Fibroblast of lung (primary cell): ENCODE data around the gene NTMT1. TPM values are rescaled to one million over a fixed set of nuclear protein-coding genes. Genes with fewer than 3 reads are reported as not detected.

Experiments used
- DNase-seq, 2 donors: peaks; one replicate each; pipeline versions ENCODE4 v3.0.0 to v3.0.0-alpha.2; 2010; ENCODE audit warnings: low read depth in 2 of 2
- H2AFZ ChIP-seq: 2 replicates; pipeline ENCODE4 v1.5.1; 2012; ENCODE audit warnings: low read length, control low read depth, inconsistent platforms
- H3K27ac ChIP-seq: 2 replicates; pipeline ENCODE4 v1.5.1; 2011; ENCODE audit warnings: low read length, control low read depth; ENCODE audit not compliant: insufficient read depth
- H3K27me3 ChIP-seq: 2 replicates; pipeline ENCODE4 v1.5.1; 2011; ENCODE audit warnings: mild to moderate bottlenecking, low read length; ENCODE audit not compliant: control insufficient read depth, insufficient read depth
- H3K36me3 ChIP-seq: 2 replicates; pipeline ENCODE4 v1.5.1; 2011; ENCODE audit warnings: low read length; ENCODE audit not compliant: control insufficient read depth, insufficient read depth
- H3K4me1 ChIP-seq: 2 replicates; pipeline ENCODE4 v1.5.1; 2011; ENCODE audit warnings: low read length; ENCODE audit not compliant: control insufficient read depth, insufficient read depth; ENCODE audit errors: extremely low read depth
- H3K4me2 ChIP-seq: 2 replicates; pipeline ENCODE4 v1.5.1; 2011; ENCODE audit warnings: low read length, control low read depth; ENCODE audit not compliant: insufficient read depth; ENCODE audit errors: extremely low read depth
- H3K4me3 ChIP-seq, 4 experiments: fragments of 200-600 bp in 1 of 4; sonication (generic) in 1 of 4; replicated peaks in 1 of 4; 2 replicates each; pipeline ENCODE4 v1.5.1; 2011 to 2016; ENCODE audit warnings: low read length in 4 of 4, low read depth in 3 of 4, mild to moderate bottlenecking in 3 of 4, control low read depth in 2 of 4, inconsistent platforms in 1 of 4, mixed read lengths in 1 of 4; ENCODE audit not compliant: insufficient read depth in 1 of 4; ENCODE audit errors: control extremely low read depth in 1 of 4
- H3K79me2 ChIP-seq: 2 replicates; pipeline ENCODE4 v1.5.1; 2012; ENCODE audit warnings: mild to moderate bottlenecking, low read length, inconsistent platforms; ENCODE audit not compliant: control insufficient read depth, insufficient read depth
- H3K9ac ChIP-seq: 2 replicates; pipeline ENCODE4 v1.5.1; 2011; ENCODE audit warnings: mild to moderate bottlenecking, low read length, control low read depth; ENCODE audit not compliant: insufficient read depth
- H3K9me3 ChIP-seq: 2 replicates; pipeline ENCODE4 v1.5.1; 2012; ENCODE audit warnings: low read depth, low read length; ENCODE audit not compliant: control insufficient read depth, insufficient read depth
- H4K20me1 ChIP-seq: 2 replicates; pipeline ENCODE4 v1.5.1; 2011; ENCODE audit warnings: low read length; ENCODE audit not compliant: control insufficient read depth, insufficient read depth; ENCODE audit errors: extremely low read depth
- EZH2 ChIP-seq: IDR thresholded peaks from 2 replicates; pipeline ENCODE4 v1.5.1; 2012; ENCODE audit warnings: low read length, control low read depth, mild to moderate bottlenecking; ENCODE audit errors: missing control alignments
- polyA minus RNA-seq: library from RNA; depleted of rRNA, polyadenylated mRNA; stranded (reverse); fragments of >200 nt; gene quantifications from 2 replicates; pipeline ENCODE4 v1.2.3, GENCODE V29; 2011; ENCODE audit warnings: low replicate concordance
- polyA plus RNA-seq, 2 donors: library from polyadenylated mRNA; depleted of rRNA in 1 of 2; stranded (reverse) in 1 of 2; unstranded in 1 of 2; fragments of >200 nt; gene quantifications; 2 replicates each; pipeline ENCODE4 v1.2.1, GENCODE V29; 2011 to 2012; ENCODE audit warnings: missing spikeins in 1 of 2
- total RNA-seq: library from RNA; depleted of rRNA; stranded (reverse); fragments of >200 nt; gene quantifications from 2 replicates; pipeline ENCODE4 v1.2.1, GENCODE V29; 2014
- TF ChIP-seq, protein P1 (sequence below), 2 donors: IDR thresholded peaks in 1 of 2; conservative IDR thresholded peaks in 1 of 2; 1 replicate in 1 of 2; 2 replicates in 1 of 2; pipeline ENCODE4 v1.5.1; 2011 to 2012; ENCODE audit warnings: low read length in 2 of 2, control low read depth in 1 of 2, inconsistent platforms in 1 of 2, low read depth in 1 of 2, mild to moderate bottlenecking in 1 of 2

Gene NTMT1, protein sequence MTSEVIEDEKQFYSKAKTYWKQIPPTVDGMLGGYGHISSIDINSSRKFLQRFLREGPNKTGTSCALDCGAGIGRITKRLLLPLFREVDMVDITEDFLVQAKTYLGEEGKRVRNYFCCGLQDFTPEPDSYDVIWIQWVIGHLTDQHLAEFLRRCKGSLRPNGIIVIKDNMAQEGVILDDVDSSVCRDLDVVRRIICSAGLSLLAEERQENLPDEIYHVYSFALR
- 33.1 and 34.2 TPM in 2 replicates for total RNA-seq
- 51.9 and 62.1 TPM in 2 replicates for polyA plus RNA-seq
- 64.3 and 83.1 TPM in 2 replicates for polyA plus RNA-seq (2012)
- polyA minus RNA-seq, result 33.0 and 46.7 TPM in 2 replicates

DNA sequence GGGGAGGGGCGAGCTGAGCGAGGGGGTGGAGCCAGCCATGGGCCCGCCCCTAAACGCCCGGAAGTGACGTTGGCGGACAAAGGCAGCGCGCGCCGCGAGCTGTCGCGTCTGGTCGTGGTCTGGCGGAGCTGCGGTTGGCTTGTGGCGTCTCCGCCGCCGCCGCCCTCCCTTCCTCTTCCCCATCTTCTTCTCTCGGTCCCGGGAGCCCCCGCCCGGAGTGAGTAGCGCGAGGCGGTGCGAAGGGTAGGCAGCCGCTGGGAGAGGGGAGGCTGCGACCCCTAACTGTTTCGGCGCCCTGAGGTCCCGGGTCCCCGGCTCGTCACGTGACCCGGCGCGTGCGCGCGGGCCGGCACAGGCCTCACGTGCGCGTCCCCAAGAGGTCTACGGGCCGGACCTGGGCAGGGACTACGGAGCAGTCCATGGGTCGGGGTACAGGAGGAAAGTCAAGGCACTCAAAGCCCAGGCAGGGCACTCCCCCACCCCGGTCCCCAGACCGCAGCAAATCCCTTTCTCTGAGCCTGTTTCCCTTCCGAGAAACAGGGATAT is at the start of gene NTMT1:
NTMT1 (plus strand) TSS at position 85 of the 546 bp plus-strand sequence. CDS start 6,541 bp downstream, outside the sequence.
- Histone ChIP-seq H3K27me3 (no peaks in the 10 kb centered on the region), H3K4me1 (peaks cover 21% of the 10 kb centered on the region), H2AFZ (no peak within 1 kb of the TSS), H3K9ac (peak within 1 kb of the TSS; percentile 95), H4K20me1 (no peaks in the 10 kb centered on the region), H3K79me2 (peaks cover 51% of the 10 kb centered on the region), H3K27ac (peak within 1 kb of the TSS; percentile 96), H3K9me3 (no peaks in the 10 kb centered on the region), H3K4me3 (peak within 1 kb of the TSS; percentile 87 to 95 (median 92)), H3K4me2 (peak within 1 kb of the TSS; percentile 99), H3K36me3 (no peaks in the 10 kb centered on the region)
- DNase-seq, result peak; percentile 73 to 84
- no peak for TF ChIP-seq EZH2
- TF ChIP-seq, protein P1, sequence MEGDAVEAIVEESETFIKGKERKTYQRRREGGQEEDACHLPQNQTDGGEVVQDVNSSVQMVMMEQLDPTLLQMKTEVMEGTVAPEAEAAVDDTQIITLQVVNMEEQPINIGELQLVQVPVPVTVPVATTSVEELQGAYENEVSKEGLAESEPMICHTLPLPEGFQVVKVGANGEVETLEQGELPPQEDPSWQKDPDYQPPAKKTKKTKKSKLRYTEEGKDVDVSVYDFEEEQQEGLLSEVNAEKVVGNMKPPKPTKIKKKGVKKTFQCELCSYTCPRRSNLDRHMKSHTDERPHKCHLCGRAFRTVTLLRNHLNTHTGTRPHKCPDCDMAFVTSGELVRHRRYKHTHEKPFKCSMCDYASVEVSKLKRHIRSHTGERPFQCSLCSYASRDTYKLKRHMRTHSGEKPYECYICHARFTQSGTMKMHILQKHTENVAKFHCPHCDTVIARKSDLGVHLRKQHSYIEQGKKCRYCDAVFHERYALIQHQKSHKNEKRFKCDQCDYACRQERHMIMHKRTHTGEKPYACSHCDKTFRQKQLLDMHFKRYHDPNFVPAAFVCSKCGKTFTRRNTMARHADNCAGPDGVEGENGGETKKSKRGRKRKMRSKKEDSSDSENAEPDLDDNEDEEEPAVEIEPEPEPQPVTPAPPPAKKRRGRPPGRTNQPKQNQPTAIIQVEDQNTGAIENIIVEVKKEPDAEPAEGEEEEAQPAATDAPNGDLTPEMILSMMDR (conservative IDR thresholded peaks at IDR 0.05 in 1 of 2, IDR thresholded peaks at IDR 0.05 in 1 of 2; ENCODE audit: low read depth in 1 of 2, low read length in 2 of 2), result no peak

DNA sequence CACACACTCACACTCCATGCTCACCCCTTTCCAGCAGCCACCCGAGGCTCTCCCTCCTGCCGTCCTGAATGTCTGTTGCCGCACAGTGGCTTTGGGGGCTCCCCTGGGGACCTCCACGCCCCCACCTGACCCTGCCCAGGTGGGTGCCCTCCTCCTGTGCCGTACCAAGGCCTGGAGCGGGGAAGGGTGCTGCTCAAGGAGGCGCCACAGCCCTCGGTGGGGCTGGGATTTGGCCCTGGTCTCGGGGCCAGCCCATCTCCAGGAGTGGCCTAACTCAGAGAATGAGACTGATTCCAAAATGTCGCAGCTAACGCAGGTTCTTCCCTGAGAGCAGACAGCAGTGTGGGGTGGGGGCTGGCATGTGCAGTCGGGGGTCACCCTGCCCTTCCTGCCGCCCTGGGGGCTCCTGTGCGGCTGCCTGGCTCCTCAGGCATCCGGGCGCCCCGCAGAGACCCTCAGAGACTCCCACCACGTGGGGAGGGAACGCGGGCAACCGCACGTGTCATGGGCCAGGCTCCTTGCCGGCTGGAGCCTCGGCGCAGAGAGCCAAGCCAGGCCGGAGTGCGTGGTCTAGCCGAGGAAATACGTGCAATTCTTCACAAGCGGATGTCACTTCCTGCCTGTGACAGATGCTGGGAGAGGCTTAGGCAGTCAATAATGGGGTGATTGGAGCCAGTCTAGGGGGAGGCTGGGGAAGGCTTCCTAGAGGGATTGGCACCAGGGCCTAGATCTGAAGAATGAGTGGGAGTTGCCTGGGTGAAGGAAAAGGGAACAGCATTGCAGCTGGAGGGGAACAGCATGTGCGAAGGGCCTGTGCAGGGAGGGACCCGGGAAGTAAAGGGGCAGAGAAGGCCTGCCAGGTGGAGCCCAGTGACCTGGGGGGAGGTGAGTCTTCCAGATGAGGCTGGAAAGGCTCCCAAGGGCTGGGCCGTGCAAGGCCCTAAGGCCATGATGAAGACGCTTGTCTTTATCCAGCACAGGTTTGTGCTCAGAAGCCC is 49.1 kb upstream of the NTMT1 start:
- DNase-seq, result peak; percentile 42 to 86
- H3K36me3 ChIP-seq, result no peaks in the 10 kb centered on the region
- H3K4me3 ChIP-seq, result no peak overlapping the region
- no peak overlapping the region for H3K4me2 ChIP-seq
- peaks cover 14% of the 10 kb centered on the region for H3K4me1 ChIP-seq
- TF ChIP-seq, protein P1 (conservative IDR thresholded peaks at IDR 0.05 in 1 of 2, IDR thresholded peaks at IDR 0.05 in 1 of 2; ENCODE audit: low read depth in 1 of 2, low read length in 2 of 2), result no peak
- TF ChIP-seq EZH2, result no peak
- H3K27ac ChIP-seq, result peak overlapping the region; percentile 63
- H3K9ac ChIP-seq, result peak overlapping the region; percentile 30
- peak overlapping the region; percentile 55 for H2AFZ ChIP-seq
- H3K9me3 ChIP-seq, result no peaks in the 10 kb centered on the region
- H3K79me2 ChIP-seq, result no peaks in the 10 kb centered on the region
- no peaks in the 10 kb centered on the region for H3K27me3 ChIP-seq
- no peaks in the 10 kb centered on the region for H4K20me1 ChIP-seq

DNA sequence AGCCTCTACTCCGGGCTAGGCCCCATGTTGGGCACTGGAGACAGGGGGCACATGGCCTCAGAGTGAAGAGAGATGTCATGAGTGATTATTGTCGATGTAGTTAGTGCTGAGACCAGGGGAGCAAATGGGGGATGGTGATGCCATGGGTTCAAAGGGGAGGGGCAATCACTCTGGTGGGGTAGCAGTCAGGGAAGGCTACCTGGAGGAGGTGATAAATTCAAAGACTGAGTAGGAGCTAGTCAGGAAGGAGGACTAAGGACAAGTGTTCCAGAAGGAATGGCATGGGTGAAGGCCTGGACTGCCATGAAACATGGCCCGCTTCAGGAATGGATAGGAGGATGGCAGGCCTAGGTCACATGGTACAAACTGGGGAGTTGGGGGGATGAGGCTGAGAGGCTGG is 46.7 kb upstream of the NTMT1 start:
- Histone ChIP-seq H3K4me3 (no peak overlapping the region), H3K4me2 (no peak overlapping the region), H3K4me1 (peaks cover 14% of the 10 kb centered on the region), H3K9ac (no peak overlapping the region), H3K36me3 (no peaks in the 10 kb centered on the region), H3K27ac (no peak overlapping the region), H3K9me3 (no peaks in the 10 kb centered on the region), H2AFZ (no peak overlapping the region), H3K27me3 (no peaks in the 10 kb centered on the region), H3K79me2 (no peaks in the 10 kb centered on the region), H4K20me1 (no peaks in the 10 kb centered on the region)
- DNase-seq, result no peak
- TF ChIP-seq, protein P1 (conservative IDR thresholded peaks at IDR 0.05 in 1 of 2, IDR thresholded peaks at IDR 0.05 in 1 of 2; ENCODE audit: low read depth in 1 of 2, low read length in 2 of 2), result no peak
- no peak for TF ChIP-seq EZH2
